Activated T-cell treated with anti-CD3 and anti-CD28 coated beads, Interleukin-2, amount 50 U/mL, for 1 hour (primary cell): Measurements from ENCODE around the gene NAA10.

Source experiments
- DNase-seq: peaks from one replicate; pipeline ENCODE4 v3.0.0-alpha.2; 2020

NAA10 gene

GRCh38 chrX:153908219-153908860, 26.5 kb downstream of the NAA10 start:
- DNase-seq, result no peak

GRCh38 chrX:153907456-153907855, 27.4 kb downstream of the NAA10 start:
- no peak for DNase-seq

- DNase-seq, result peak; percentile 26
Measured at GRCh38 chrX:153906126-153906917, 28.5 kb downstream of the NAA10 start.

GRCh38 chrX:153905481-153906095, 29.2 kb downstream of the NAA10 start:
- no peak for DNase-seq

- peak; percentile 19 for DNase-seq
Measured at GRCh38 chrX:153903991-153904957, 30.6 kb downstream of the NAA10 start, which contains the start of gene AVPR2. Gene AVPR2 (plus strand): TSS chrX:153904673. CDS start chrX:153905146, 473 bp downstream.

GRCh38 chrX:153903238-153903980, 31.4 kb downstream of the NAA10 start:
- no peak for DNase-seq

- no peak for DNase-seq
Measured at GRCh38 chrX:153902385-153902784, 32.5 kb downstream of the NAA10 start.

- DNase-seq, result no peak
Measured at GRCh38 chrX:153901753-153902140, 33.1 kb downstream of the NAA10 start.

GRCh38 chrX:153900831-153901752, 33.7 kb downstream of the NAA10 start:
- peak; percentile 50 for DNase-seq

GRCh38 chrX:153897899-153898298, 36.9 kb downstream of the NAA10 start:
- no peak for DNase-seq

- no peak for DNase-seq
Measured at GRCh38 chrX:153889123-153889522, 45.7 kb downstream of the NAA10 start.

- no peak for DNase-seq
Measured at GRCh38 chrX:153888344-153888743, 46.5 kb downstream of the NAA10 start.

- DNase-seq, result no peak
Measured at GRCh38 chrX:153887385-153887784, 47.5 kb downstream of the NAA10 start.

- DNase-seq, result no peak
Measured at GRCh38 chrX:153886915-153887314, 47.9 kb downstream of the NAA10 start.

GRCh38 chrX:153885968-153886903, 48.6 kb downstream of the NAA10 start, which contains the start of gene L1CAM:
Gene L1CAM (minus strand): TSS chrX:153886173. CDS start chrX:153875836, 10,337 bp downstream.
- no peak for DNase-seq

- no peak for DNase-seq
Measured at GRCh38 chrX:153885208-153885787, 49.5 kb downstream of the NAA10 start.

GRCh38 chrX:153884590-153884989, 50.2 kb downstream of the NAA10 start:
- no peak for DNase-seq

- no peak for DNase-seq
Measured at GRCh38 chrX:153884136-153884535, 50.7 kb downstream of the NAA10 start.
